DMS53 treated with DMSO at 0.1 percent for 48 hours (cell line): ENCODE measurements around the gene CNOT1.
"Not testable (repeated sequence)": the region's sequence is repeated elsewhere in the genome, so short reads cannot be mapped to it uniquely, and the experiment has no call there.

Experiments
- DNase-seq: peaks from one replicate; lab custom pipeline; 2025; ENCODE audit not compliant: unreplicated experiment; lab: John Stamatoyannopoulos, UW

The CNOT1 gene

GRCh38 chr16:58582971-58583765 is 46.5 kb downstream of the CNOT1 start:
- DNase-seq, result no peak

DNA sequence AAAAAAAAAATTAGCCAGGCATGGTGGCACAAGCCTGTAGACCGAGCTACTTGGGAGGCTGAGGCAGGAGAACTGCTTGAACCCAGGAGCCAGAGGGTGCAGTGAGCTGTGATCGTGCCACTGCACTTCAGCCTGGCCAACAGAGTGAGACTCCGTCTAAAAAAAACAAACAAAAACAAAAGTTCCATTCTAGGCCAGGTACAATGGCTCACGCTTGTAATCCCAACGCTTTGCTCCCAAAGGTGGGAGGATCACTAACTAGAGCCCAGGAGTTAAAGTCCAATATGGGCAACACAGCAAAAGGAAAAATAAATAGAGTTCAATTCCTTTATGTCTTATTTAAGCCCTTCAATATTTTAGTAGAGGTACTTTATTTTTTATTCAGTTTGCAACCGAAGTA is 47.5 kb downstream of the CNOT1 start:
- no peak for DNase-seq

- DNase-seq, result no peak
These were observed 50.0 kb downstream of the CNOT1 start for GRCh38 chr16:58579587-58579986.

DNA sequence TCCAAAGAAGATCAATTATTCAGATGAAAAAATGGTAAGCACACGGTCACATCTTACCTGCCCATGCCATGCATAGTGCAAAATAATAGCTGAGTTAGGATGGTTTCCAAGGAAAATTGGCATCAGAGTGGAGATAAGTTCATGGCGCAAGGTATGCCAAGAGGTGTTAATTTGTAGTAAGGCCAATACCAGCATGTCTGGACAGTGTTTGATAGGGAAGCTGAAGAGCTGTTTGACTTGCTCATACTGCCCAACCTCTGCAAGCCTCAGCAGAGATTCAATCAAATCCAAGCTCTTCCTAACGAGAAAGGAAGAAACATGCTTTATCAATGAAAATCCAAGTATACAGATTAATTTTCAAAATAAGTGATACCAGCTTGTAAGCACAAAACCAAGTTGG is 51.0 kb downstream of the CNOT1 start:
- DNase-seq, result no peak

- no peak for DNase-seq
These were observed 52.5 kb downstream of the CNOT1 start for GRCh38 chr16:58577141-58577540.

- DNase-seq, result no peak
These were observed 54.7 kb downstream of the CNOT1 start for GRCh38 chr16:58574895-58575294.

GRCh38 chr16:58565697-58566096 is 63.9 kb downstream of the CNOT1 start:
- DNase-seq, result not testable (repeated sequence)

DNA sequence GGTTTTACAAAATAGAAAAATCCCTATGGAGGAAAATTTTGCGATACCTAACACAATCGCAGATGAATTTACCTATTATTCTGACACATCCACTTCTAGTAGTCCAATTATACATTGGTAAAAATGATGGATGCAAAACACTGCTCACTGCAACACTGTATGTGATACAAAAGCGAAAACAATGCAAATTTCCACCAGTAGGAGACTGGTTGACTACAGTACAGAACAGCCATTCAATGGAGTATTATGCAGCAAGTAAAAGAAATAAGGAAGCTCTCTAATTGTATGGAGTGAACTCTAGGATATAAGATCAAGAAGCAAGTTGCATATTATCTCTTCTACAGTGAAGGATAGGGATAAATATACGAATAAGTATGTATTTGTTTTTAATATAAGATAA is 65.9 kb downstream of the CNOT1 start:
- DNase-seq, result no peak

GRCh38 chr16:58563235-58563634 is 66.4 kb downstream of the CNOT1 start:
- no peak for DNase-seq

DNA sequence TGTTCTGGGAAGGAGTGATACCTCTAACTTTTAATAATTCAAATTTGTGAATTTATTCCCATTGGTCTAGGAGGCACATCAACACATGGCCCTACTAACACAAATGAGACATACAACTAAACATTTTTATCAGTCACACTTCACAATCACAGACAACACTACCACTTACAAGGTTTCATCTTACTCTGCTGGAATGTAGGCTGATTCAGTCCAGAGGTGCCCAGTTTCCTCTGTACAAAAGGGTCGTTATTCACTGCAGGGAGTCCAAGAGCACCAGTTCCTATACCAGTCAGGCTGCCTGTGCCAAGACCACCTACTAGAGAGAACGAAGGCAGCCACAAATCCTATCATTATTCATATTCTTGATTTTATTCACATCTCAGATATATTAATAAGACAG is 72.9 kb downstream of the CNOT1 start:
- no peak for DNase-seq

- no peak for DNase-seq
These were observed 78.1 kb downstream of the CNOT1 start for GRCh38 chr16:58551496-58551895.

GRCh38 chr16:58548378-58548777 is 81.2 kb downstream of the CNOT1 start:
- no peak for DNase-seq

DNA sequence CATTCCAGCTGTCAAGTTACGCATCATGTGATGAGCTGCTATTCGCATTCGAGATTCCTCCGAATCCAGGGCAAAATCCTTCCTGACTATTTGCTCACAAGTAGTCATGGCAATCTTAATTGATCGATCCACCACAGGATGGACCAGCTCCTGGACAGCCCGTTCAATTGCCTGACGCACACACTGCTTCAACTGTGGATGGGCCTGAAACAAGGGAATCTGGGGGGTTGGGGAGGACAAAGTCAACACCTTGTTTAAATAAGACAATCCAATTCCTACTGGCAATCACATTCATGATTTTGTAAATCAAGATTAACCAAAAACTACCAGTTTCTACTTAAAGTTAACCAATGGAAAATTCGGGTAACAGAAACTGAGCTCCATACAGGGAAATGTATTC is 85.9 kb downstream of the CNOT1 start:
- DNase-seq, result no peak

GRCh38 chr16:58542291-58542690 is 87.3 kb downstream of the CNOT1 start:
- DNase-seq, result no peak

DNA sequence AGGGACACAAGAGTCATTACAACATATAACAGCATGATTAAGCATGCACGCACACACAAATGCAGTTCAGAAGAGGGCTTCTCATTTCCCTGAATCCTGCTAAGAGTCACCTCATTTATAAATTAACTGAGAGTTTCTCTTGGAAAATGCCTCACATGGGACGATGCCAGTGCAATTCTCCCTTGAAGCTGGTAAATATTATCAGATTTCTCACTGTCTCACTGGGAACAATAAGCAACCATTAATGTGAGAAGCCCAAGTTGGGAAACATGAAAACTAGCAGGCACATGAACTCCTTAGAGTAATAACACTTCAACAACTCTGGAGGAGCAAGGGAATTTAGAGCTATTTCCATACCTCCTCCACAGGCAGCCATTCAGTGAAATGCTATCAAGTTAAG is 87.9 kb downstream of the CNOT1 start:
- no peak for DNase-seq

- DNase-seq, result no peak
These were observed 92.3 kb downstream of the CNOT1 start for GRCh38 chr16:58537124-58537906.

DNA sequence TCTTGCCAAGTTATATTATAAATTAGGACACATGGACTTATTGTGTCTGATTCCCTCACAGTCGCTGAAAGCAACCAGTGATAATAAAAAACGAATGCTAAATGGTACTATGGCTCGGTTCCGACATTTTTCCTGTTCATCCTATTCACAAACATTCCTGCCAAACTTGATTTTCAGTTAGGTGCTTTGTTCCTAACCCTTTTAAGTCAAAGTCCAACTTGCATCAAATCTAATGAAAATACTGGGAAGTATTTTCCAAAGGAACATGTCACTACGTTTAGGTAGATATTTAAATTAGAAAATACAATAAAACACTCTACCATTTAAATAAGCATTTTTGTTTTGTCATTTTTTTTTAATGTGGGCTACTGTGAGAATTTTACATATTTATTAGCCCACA is 93.3 kb downstream of the CNOT1 start:
- no peak for DNase-seq

GRCh38 chr16:58535100-58535499 is 94.5 kb downstream of the CNOT1 start:
- DNase-seq, result no peak

DNA sequence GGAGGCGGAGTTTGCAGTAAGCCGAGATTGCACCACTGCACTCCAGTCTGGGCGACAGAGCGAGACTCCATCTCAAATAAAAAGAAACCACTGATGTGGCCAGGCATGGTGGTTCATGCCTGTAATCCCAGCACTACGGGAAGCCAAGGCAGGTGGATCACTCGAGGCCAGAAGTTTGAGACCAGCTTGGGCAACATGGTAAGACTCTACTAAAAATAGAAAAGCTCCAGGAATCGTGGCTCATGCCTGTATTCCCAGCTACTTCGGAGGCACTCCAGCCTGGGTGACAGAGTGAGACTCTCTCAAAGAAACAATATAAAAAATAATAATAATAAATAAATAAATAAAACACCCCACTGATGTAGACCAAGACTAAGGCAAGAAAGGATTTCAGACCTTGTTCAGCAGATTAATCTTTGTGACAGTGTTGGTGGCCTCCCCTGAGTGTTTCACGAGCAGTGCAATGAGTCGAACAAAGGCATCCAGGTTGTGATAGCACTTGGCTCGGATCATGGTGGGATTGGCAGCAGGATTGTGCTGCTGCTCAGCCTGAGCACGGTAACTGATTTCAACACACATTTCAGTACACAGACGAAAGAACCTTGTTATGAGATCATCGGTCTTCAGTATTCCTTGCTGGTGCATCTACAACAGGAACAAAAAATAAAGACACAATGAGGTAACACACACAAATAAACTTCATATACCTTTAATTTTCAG is 95.7 kb downstream of the CNOT1 start:
- DNase-seq, result no peak

DNA sequence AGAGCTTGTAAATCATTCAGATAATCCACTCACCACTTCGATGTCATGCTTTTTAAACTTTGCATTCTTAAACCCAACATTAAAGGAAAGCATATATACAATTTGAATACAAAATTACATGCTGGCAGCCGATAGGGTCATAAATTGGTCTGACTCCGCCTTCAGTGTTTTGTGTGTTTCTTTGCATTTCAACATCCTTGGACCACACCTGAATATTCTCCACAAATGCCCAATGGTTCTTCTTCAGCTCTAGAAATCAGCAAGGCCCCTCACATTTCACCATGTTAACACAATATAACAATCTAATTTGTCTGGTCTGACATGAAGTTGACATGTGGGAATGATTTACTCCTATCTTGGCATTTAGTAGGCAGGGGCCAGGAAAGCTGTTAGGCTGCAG is 97.2 kb downstream of the CNOT1 start:
- DNase-seq, result no peak

GRCh38 chr16:58530179-58530578 is 99.4 kb downstream of the CNOT1 start:
- DNase-seq, result no peak

- no peak for DNase-seq
These were observed 109.9 kb downstream of the CNOT1 start for GRCh38 chr16:58519707-58520106.
